OCI-LY3 (cell line): ENCODE results near the gene LAMA1.
A peak's percentile ranks its signal among the peaks of the same experiment; 100 is the strongest.

Experiments used
- H2AFZ ChIP-seq: fragments of 200-600, 300-600 bp; shearing (Covaris generic); 2 replicates; pipeline ENCODE4 v1.6.0; 2014; ENCODE audit warnings: antibody characterized with exemption, low read depth, low read length
- H3K27ac ChIP-seq: fragments of 200-600, 300-600 bp; sonication (generic); 2 replicates; pipeline ENCODE4 v1.5.1; 2014; ENCODE audit warnings: mild to moderate bottlenecking, low read length, moderate library complexity, mixed read lengths
- H3K27me3 ChIP-seq: fragments of 200-600, 300-600 bp; sonication (generic); 2 replicates; pipeline ENCODE4 v1.6.1; 2014; ENCODE audit warnings: low read depth, low read length, mixed read lengths
- H3K36me3 ChIP-seq: fragments of 200-600, 300-600 bp; sonication (generic); replicated peaks from 2 replicates; pipeline ENCODE3; 2014; ENCODE audit warnings: low read depth, low read length, mixed read lengths
- H3K4me1 ChIP-seq: fragments of 300-600, 200-600 bp; sonication (generic); 2 replicates; pipeline ENCODE4 v1.6.1; 2014; ENCODE audit warnings: low read length, mixed read lengths
- H3K4me2 ChIP-seq: fragments of 200-600, 300-600 bp; sonication (generic); 2 replicates; pipeline ENCODE4 v1.6.1; 2014; ENCODE audit warnings: low read length, mixed read lengths
- H3K4me3 ChIP-seq: fragments of 300-600, 200-600 bp; sonication (generic); 2 replicates; pipeline ENCODE4 v1.5.1; 2014; ENCODE audit warnings: antibody characterized with exemption, mild to moderate bottlenecking, low read length, moderate library complexity
- H3K79me2 ChIP-seq: fragments of 300-600, 200-600 bp; shearing (Covaris generic); 2 replicates; pipeline ENCODE4 v1.6.1; 2014; ENCODE audit warnings: mild to moderate bottlenecking, low read length, mixed read lengths
- H3K9ac ChIP-seq: fragments of 300-600, 200-600 bp; shearing (Covaris generic); 2 replicates; pipeline ENCODE4 v1.6.0; 2014; ENCODE audit warnings: mild to moderate bottlenecking, low read length, moderate library complexity
- H3K9me3 ChIP-seq: fragments of 200-600, 300-600 bp; shearing (Covaris generic); 2 replicates; pipeline ENCODE4 v1.6.1; 2014; ENCODE audit warnings: low read length, mixed read lengths; ENCODE audit not compliant: insufficient read depth
- H4K20me1 ChIP-seq: fragments of 200-600, 300-600 bp; sonication (generic); 2 replicates; pipeline ENCODE4 v1.6.1; 2016; ENCODE audit warnings: low read length, mixed read lengths; ENCODE audit not compliant: insufficient read depth
- CTCF ChIP-seq: fragments of 200-600, 300-600 bp; sonication (generic); IDR thresholded peaks from 2 replicates; pipeline ENCODE4 v1.5.1; 2014; ENCODE audit warnings: antibody characterized with exemption, low read length, low read depth
- EZH2phosphoT487 ChIP-seq: fragments of 200-600 bp; shearing (Covaris generic); IDR thresholded peaks from 2 replicates; pipeline ENCODE4 v1.6.1; 2018; ENCODE audit warnings: antibody characterized with exemption, mixed run types, low read depth

LAMA1 gene

GRCh38 chr18:7117390-7118355 lies at the start of gene LAMA1:
LAMA1 (minus strand) TSS chr18:7117797; CDS start chr18:7117720, 77 bp downstream.
- H3K4me1 ChIP-seq = no peaks in the 10 kb centered on the region
- H3K4me3 ChIP-seq = no peak within 1 kb of the TSS
- H2AFZ ChIP-seq = no peak within 1 kb of the TSS
- H3K36me3 ChIP-seq = no peaks in the 10 kb centered on the region
- no peaks in the 10 kb centered on the region for H3K9me3 ChIP-seq
- H3K9ac ChIP-seq = no peak within 1 kb of the TSS
- no peaks in the 10 kb centered on the region for H3K27me3 ChIP-seq
- no peak within 1 kb of the TSS for H3K4me2 ChIP-seq
- H3K27ac ChIP-seq = no peak within 1 kb of the TSS
- no peaks in the 10 kb centered on the region for H4K20me1 ChIP-seq
- H3K79me2 ChIP-seq = no peaks in the 10 kb centered on the region
- TF ChIP-seq CTCF (no peak), EZH2phosphoT487 (no peak)

GRCh38 chr18:7165846-7166393 lies 48.3 kb upstream of the LAMA1 start:
- H2AFZ ChIP-seq = no peak overlapping the region
- H3K36me3 ChIP-seq = no peaks in the 10 kb centered on the region
- H3K27ac ChIP-seq = no peak overlapping the region
- H3K79me2 ChIP-seq = no peaks in the 10 kb centered on the region
- no peak for TF ChIP-seq EZH2phosphoT487
- no peak for TF ChIP-seq CTCF
- H3K4me2 ChIP-seq = no peak overlapping the region
- H3K4me1 ChIP-seq = no peaks in the 10 kb centered on the region
- H3K9me3 ChIP-seq = no peaks in the 10 kb centered on the region
- no peaks in the 10 kb centered on the region for H4K20me1 ChIP-seq
- no peak overlapping the region for H3K4me3 ChIP-seq
- H3K27me3 ChIP-seq = no peaks in the 10 kb centered on the region
- no peak overlapping the region for H3K9ac ChIP-seq

GRCh38 chr18:7164323-7165004 lies 46.9 kb upstream of the LAMA1 start:
- Histone ChIP-seq H3K4me1 (no peaks in the 10 kb centered on the region), H2AFZ (no peak overlapping the region), H3K9me3 (no peaks in the 10 kb centered on the region), H3K36me3 (no peaks in the 10 kb centered on the region), H3K4me3 (no peak overlapping the region), H3K4me2 (no peak overlapping the region), H3K27ac (no peak overlapping the region), H3K79me2 (no peaks in the 10 kb centered on the region), H4K20me1 (no peaks in the 10 kb centered on the region), H3K27me3 (no peaks in the 10 kb centered on the region), H3K9ac (no peak overlapping the region)
- peak; percentile 30; the same call in 1 of the 2 replicates for TF ChIP-seq CTCF
- no peak for TF ChIP-seq EZH2phosphoT487

- Histone ChIP-seq H3K79me2 (no peaks in the 10 kb centered on the region), H4K20me1 (no peaks in the 10 kb centered on the region), H3K4me3 (no peak overlapping the region), H2AFZ (no peak overlapping the region), H3K9ac (no peak overlapping the region), H3K9me3 (no peaks in the 10 kb centered on the region), H3K27me3 (no peaks in the 10 kb centered on the region), H3K36me3 (no peaks in the 10 kb centered on the region), H3K4me1 (no peaks in the 10 kb centered on the region), H3K4me2 (no peak overlapping the region), H3K27ac (no peak overlapping the region)
- TF ChIP-seq CTCF (no peak), EZH2phosphoT487 (no peak)
Observed at GRCh38 chr18:7158216-7158615, 40.6 kb upstream of the LAMA1 start.
